Activated CD8-positive, alpha-beta T cell treated with anti-CD3 and anti-CD28 coated beads for 36 hours (primary cell): ENCODE results near the gene GALNT2. TPM values are rescaled to one million over a fixed set of nuclear protein-coding genes. Genes with fewer than 3 reads are reported as not detected.
A peak's percentile ranks its signal among the peaks of the same experiment; 100 is the strongest.

Experiments used
- ATAC-seq: fragments of 200-7000 bp; cut with Tn5 transposase; one replicate; pipeline ENCODE4 v1.10.0; 2021; ENCODE audit warnings: mild to moderate bottlenecking, moderate library complexity
- CTCF ChIA-PET: fragments of 350-600 bp; sonication (Branson Sonifier 250); formaldehyde crosslinking; loops from one replicate; lab custom pipeline; 2021; ENCODE audit warnings: antibody characterized with exemption; lab: Charles Lee
- POLR2A ChIA-PET: fragments of 350-600 bp; sonication (Branson Sonifier 250); formaldehyde crosslinking; loops from one replicate; lab custom pipeline; 2021; ENCODE audit warnings: antibody characterized with exemption; lab: Charles Lee
- DNase-seq: peaks from one replicate; pipeline ENCODE4 v3.0.0-alpha.2; 2020
- H3K27ac Mint-ChIP-seq: one replicate; pipeline ENCODE4 v1.8.0; 2021; ENCODE audit warnings: mild to moderate bottlenecking, mixed read lengths
- H3K27me3 Mint-ChIP-seq: one replicate; pipeline ENCODE4 v1.8.0; 2021; ENCODE audit warnings: mixed read lengths
- H3K36me3 Mint-ChIP-seq: one replicate; pipeline ENCODE4 v1.8.0; 2021; ENCODE audit warnings: low read depth, mixed read lengths
- H3K4me1 Mint-ChIP-seq: one replicate; pipeline ENCODE4 v1.8.0; 2021; ENCODE audit warnings: low read depth, mixed read lengths
- H3K4me3 Mint-ChIP-seq: one replicate; pipeline ENCODE4 v1.8.0; 2021; ENCODE audit warnings: mild to moderate bottlenecking, moderate library complexity, mixed read lengths
- H3K9me3 Mint-ChIP-seq: one replicate; pipeline ENCODE4 v1.8.0; 2021; ENCODE audit warnings: mixed read lengths
- intact Hi-C: fragments of 100-400 bp; cut with micrococcal nuclease; formaldehyde crosslinking; loops from one replicate; pipeline ENCODE4 v1.10.0; 2022
- total RNA-seq, 2 experiments: library from RNA; stranded (reverse); gene quantifications; one replicate each; pipeline ENCODE4 v1.2.3, GENCODE V29; 2021
- TF ChIP-seq, protein P1 (sequence below): fragments of 200-600 bp; IDR thresholded peaks from one replicate; pipeline ENCODE4 v1.8.0; 2022; ENCODE audit warnings: antibody characterized with exemption, mild to moderate bottlenecking

Gene GALNT2
- total RNA-seq, 2 experiments from 2014 or later: 40.1 to 42.3 TPM

DNA sequence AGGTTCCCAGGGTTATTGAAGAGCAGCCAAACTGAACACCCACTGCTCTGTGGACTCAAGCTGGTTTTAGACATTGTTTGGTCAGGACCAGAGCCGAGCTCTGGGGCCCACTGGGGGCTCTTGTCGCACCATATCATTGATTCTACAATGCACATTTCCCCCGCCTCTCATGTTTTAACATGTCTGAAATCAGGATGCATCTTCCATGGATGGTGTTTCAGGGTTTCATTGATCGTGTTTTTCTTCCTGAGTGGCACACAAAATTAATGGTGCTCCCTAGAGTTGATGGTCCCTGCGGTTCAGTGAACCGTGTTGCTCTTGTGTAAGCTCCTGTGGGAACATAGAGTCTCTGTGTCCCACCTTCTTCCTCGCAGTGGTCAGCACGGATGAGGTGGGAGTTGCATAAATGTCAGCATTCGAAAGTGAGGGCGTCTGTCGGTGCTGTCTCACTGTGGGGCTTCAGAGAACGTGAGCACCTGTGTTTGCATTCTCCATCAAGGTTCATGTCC is 38.3 kb downstream of the GALNT2 start:
- TF ChIP-seq, protein P1, sequence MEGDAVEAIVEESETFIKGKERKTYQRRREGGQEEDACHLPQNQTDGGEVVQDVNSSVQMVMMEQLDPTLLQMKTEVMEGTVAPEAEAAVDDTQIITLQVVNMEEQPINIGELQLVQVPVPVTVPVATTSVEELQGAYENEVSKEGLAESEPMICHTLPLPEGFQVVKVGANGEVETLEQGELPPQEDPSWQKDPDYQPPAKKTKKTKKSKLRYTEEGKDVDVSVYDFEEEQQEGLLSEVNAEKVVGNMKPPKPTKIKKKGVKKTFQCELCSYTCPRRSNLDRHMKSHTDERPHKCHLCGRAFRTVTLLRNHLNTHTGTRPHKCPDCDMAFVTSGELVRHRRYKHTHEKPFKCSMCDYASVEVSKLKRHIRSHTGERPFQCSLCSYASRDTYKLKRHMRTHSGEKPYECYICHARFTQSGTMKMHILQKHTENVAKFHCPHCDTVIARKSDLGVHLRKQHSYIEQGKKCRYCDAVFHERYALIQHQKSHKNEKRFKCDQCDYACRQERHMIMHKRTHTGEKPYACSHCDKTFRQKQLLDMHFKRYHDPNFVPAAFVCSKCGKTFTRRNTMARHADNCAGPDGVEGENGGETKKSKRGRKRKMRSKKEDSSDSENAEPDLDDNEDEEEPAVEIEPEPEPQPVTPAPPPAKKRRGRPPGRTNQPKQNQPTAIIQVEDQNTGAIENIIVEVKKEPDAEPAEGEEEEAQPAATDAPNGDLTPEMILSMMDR: no peak

DNA sequence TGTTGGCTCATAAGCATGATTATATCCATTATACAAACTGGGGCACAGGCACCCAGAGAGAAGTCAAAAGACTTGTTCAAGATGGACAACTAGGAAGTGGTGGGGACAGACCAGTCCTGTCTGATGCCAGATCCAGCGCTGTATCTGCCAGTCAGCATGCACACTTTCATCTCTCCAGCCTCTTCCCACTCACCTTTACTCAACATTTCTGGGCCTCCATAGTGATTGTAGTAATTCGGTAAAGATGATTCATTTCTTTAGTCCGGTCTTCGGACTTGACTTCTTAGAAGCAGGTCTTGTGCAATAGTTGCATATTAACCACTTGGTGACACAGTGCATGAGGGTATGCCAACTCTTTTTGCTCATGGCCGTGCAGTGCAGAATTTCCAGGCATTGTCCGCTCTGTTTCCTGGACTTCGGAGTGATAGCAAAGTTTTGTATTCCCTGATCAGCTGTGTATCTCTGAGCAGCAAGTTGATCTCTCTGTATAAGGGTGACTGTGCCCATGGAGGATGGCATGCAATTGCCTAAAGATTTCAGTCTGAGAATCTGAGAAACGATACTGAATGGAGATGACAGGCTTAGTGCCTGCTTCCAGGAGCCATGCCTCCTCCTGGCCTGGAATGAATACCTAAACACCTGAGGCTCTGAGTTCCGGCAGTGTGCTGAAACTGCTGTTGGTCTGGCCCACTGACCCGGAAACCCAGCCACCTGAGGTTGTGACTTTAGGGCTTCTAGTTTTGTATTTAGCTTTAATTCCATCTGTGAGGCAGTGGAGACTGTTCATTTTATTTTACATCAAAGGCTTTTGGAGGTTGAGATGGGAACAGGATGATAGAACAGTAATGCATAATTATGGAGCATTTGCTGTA is 39.0 kb downstream of the GALNT2 start:
- Mint-ChIP-seq H3K27me3 (no peaks in the 10 kb centered on the region), H3K27ac (peak overlapping the region; percentile 87), H3K36me3 (peaks cover 8% of the 10 kb centered on the region), H3K9me3 (no peaks in the 10 kb centered on the region), H3K4me3 (peak overlapping the region; percentile 45), H3K4me1 (peaks cover 93% of the 10 kb centered on the region)
- TF ChIP-seq, protein P1: no peak
- DNase-seq (peak; percentile 33), ATAC-seq (peak; percentile 2)
- ChIA-PET POLR2A (interaction anchor here (0.6 to 4.9 kb wide), 7 partner anchors 8 to 106 kb away, joined by 3 to 32 read pairs (median 4); no protein-coding TSS in a partner anchor), CTCF (interaction anchor here (0.6 to 2.7 kb wide), 5 partner anchors 18 to 198 kb away, joined by 3 to 10 read pairs (median 6); no protein-coding TSS in a partner anchor)
- intact Hi-C loops: no loop called here

More for the DNA sequence above, 38.3 kb downstream of the GALNT2 start:
- Mint-ChIP-seq H3K27me3 (no peaks in the 10 kb centered on the region), H3K36me3 (peaks cover 8% of the 10 kb centered on the region), H3K9me3 (no peaks in the 10 kb centered on the region), H3K4me1 (peaks cover 87% of the 10 kb centered on the region), H3K27ac (peak overlapping the region; percentile 87), H3K4me3 (peak overlapping the region; percentile 45)
- DNase-seq: no peak
- ChIA-PET CTCF (interaction anchor here (1.2 to 2.7 kb wide), 5 partner anchors 12 to 36 kb away, joined by 4 to 10 read pairs (median 7); no protein-coding TSS in a partner anchor), POLR2A (interaction anchor here (0.7 to 4.9 kb wide), 8 partner anchors 18 to 536 kb away, joined by 3 to 32 read pairs (median 4); no protein-coding TSS in a partner anchor)
- intact Hi-C loops: no loop called here
- no peak for ATAC-seq

GRCh38 chr1:230107941-230108340 is 40.9 kb downstream of the GALNT2 start:
- TF ChIP-seq, protein P1: no peak
- no peaks in the 10 kb centered on the region for H3K27me3 Mint-ChIP-seq
- H3K4me1 Mint-ChIP-seq: peaks cover 93% of the 10 kb centered on the region
- ChIA-PET CTCF (no interaction called here), POLR2A (interaction anchor here (0.6 to 1.7 kb wide), 4 partner anchors 21 to 551 kb away, joined by 3 to 5 read pairs (median 3); no protein-coding TSS in a partner anchor)
- DNase-seq: no peak
- peak overlapping the region; percentile 21 for H3K27ac Mint-ChIP-seq
- no peak overlapping the region for H3K4me3 Mint-ChIP-seq
- no peaks in the 10 kb centered on the region for H3K9me3 Mint-ChIP-seq
- no peak for ATAC-seq
- intact Hi-C loops: no loop called here
- H3K36me3 Mint-ChIP-seq: peaks cover 10% of the 10 kb centered on the region

DNA sequence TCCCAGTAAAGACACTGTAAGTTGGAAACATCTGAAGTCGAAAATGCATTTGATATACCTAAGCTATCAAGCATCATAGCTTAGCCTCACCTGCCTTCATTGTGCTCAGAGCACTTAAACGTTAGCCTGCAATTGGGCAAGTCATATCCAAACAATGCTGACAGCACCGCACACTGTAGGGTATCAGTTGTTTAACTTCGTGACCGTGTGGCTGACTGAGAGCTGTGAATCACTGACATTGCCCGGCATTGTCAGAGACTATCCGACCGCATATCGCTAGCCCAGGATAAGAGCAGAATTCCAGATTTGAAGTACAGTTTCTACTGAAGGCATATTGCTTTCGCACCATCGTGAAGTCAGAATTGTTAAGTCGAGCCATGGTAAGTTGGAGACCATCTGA is 41.5 kb downstream of the GALNT2 start:
- POLR2A ChIA-PET: interaction anchor here (0.6 to 1.7 kb wide), 4 partner anchors 21 to 552 kb away, joined by 3 to 5 read pairs (median 3); no protein-coding TSS in a partner anchor
- H3K36me3 Mint-ChIP-seq: peaks cover 17% of the 10 kb centered on the region
- H3K4me1 Mint-ChIP-seq: peaks cover 93% of the 10 kb centered on the region
- no peak overlapping the region for H3K4me3 Mint-ChIP-seq
- no peak for DNase-seq
- H3K9me3 Mint-ChIP-seq: no peaks in the 10 kb centered on the region
- TF ChIP-seq, protein P1: no peak
- peak overlapping the region; percentile 89 for H3K27ac Mint-ChIP-seq
- no peaks in the 10 kb centered on the region for H3K27me3 Mint-ChIP-seq
- CTCF ChIA-PET: interaction anchor here (1.7 kb wide), 1 partner anchor 448 kb away, joined by 4 read pairs; no protein-coding TSS in a partner anchor
- no peak for ATAC-seq
- intact Hi-C loops: no loop called here
